ENCODE results near the gene CELF1. TPM values are rescaled to one million over a fixed set of nuclear protein-coding genes. Genes with fewer than 3 reads are reported as not detected.
A peak's percentile ranks its signal among the peaks of the same experiment; 100 is the strongest.

CELF1 gene
- total and polyA plus RNA-seq, 2 of the 4 experiments (the other 2 are of a cell fraction): 63.3 to 135 TPM

GRCh38 chr11:47533690-47534151 lies 19.2 kb downstream of the CELF1 start:
- H3K56ac ChIP-seq (ENCODE audit: extremely low read depth, insufficient read depth, low read length): no peak overlapping the region
- DNase-seq (peak; percentile 86), ATAC-seq (ENCODE audit: low read depth) (peak; percentile 74)
- no peak overlapping the region for H3K14ac ChIP-seq (replicated peaks; ENCODE audit: low read depth, low read length)
- peaks cover 9% of the 10 kb centered on the region for H3K4me1 ChIP-seq (ENCODE audit: control insufficient read depth, insufficient read depth, low read length)
- no peak overlapping the region for H2BK5ac ChIP-seq (ENCODE audit: low read depth, low read length, poor library complexity, severe bottlenecking)
- ChIA-PET POLR2A (ENCODE audit: unreplicated experiment) (no interaction called here), CTCF (interaction anchor here (0.6 to 1.4 kb wide), 3 partner anchors 11 to 164 kb away, joined by 3 to 6 read pairs (median 5); no protein-coding TSS in a partner anchor)
- in situ Hi-C loops (cut with MboI; ENCODE audit: low sequenced_read_pairs) (no loop called here), intact Hi-C loops (cut with micrococcal nuclease) (loop anchor here (10.0 kb wide), 1 partner anchor 49 kb away; no protein-coding TSS in a partner anchor), dilution Hi-C loops (cut with HindIII; ENCODE audit: low sequenced_read_pairs, unreplicated experiment) (no loop called here)
- H2AK9ac ChIP-seq (replicated peaks; ENCODE audit: low read depth, low read length, poor library complexity): no peak overlapping the region
- H2AK5ac ChIP-seq (ENCODE audit: low read depth, low read length): no peak overlapping the region
- H3K27ac ChIP-seq (ENCODE audit: insufficient read depth, low read length): peak overlapping the region; percentile 5; the same call in 1 of the 2 replicates
- TF ChIP-seq CEBPB (IDR thresholded peaks at IDR 0.05; ENCODE audit: low read depth, low read length): peak; percentile 94
- no peak for TF ChIP-seq BHLHE40 (IDR thresholded peaks at IDR 0.05; ENCODE audit: low read depth, low read length)
- TF ChIP-seq USF2 (IDR thresholded peaks at IDR 0.05; ENCODE audit: low read depth, low read length): no peak
- no peak for TF ChIP-seq MAZ (IDR thresholded peaks at IDR 0.05; ENCODE audit: borderline replicate concordance, low read depth, low read length)
- TF ChIP-seq MXI1 (IDR thresholded peaks at IDR 0.05; ENCODE audit: borderline replicate concordance, low read depth, low read length): no peak
- TF ChIP-seq ELK1 (IDR thresholded peaks at IDR 0.05; ENCODE audit: borderline replicate concordance, low read depth, low read length): no peak
- H3K9me1 ChIP-seq (ENCODE audit: insufficient read depth, low read length): peaks cover 11% of the 10 kb centered on the region; the same call in 1 of the 2 replicates
- H2BK120ac ChIP-seq (ENCODE audit: low read depth, low read length): no peak overlapping the region
- no peak overlapping the region for H3K4me3 ChIP-seq (ENCODE audit: insufficient read depth, low read depth, low read length)
- H3K4me2 ChIP-seq (ENCODE audit: low read depth, low read length): no peak overlapping the region
- no peaks in the 10 kb centered on the region; the same call in none of the 2 replicates for H3K36me3 ChIP-seq (ENCODE audit: control insufficient read depth, insufficient read depth, low read length)
- H4K20me1 ChIP-seq (ENCODE audit: insufficient read depth, low read length): peaks cover 97% of the 10 kb centered on the region
- H3K9ac ChIP-seq (ENCODE audit: low read depth, low read length): no peak overlapping the region
- no peak overlapping the region for H2AFZ ChIP-seq (replicated peaks; ENCODE audit: low read length, poor library complexity)
- no peak overlapping the region for H4K5ac ChIP-seq (ENCODE audit: low read depth, low read length)
- H3K9me3 ChIP-seq (ENCODE audit: control insufficient read depth, insufficient read depth, low read length): no peaks in the 10 kb centered on the region
- H3K23ac ChIP-seq (ENCODE audit: low read depth, low read length): no peak overlapping the region
- no peaks in the 10 kb centered on the region for H3K27me3 ChIP-seq (ENCODE audit: control insufficient read depth, insufficient read depth, low read length)
- peaks cover 3 to 76% of the 10 kb centered on the region in 2 experiments for H3K79me1 ChIP-seq (ENCODE audit: low read depth in 1 of 2, low read length in 2 of 2)
- no peak overlapping the region for H4K8ac ChIP-seq (ENCODE audit: low read depth in 2 of 2, low read length in 2 of 2)
- H4K91ac ChIP-seq (ENCODE audit: insufficient read depth, low read depth, low read length): no peak overlapping the region
- BruUV-seq (replicated peaks): no TSS peak
- no peak overlapping the region for H2BK20ac ChIP-seq (ENCODE audit: low read depth, low read length)
- H3K4ac ChIP-seq (ENCODE audit: low read depth, low read length): no peak overlapping the region
- H3K18ac ChIP-seq (ENCODE audit: low read depth, low read length): no peak overlapping the region
- no CpG with 5 or more reads among the region's 2 CpGs for WGBS, 2 experiments (ENCODE audit: extremely low coverage in 2 of 2, insufficient read length in 1 of 2)
- H2BK15ac ChIP-seq (ENCODE audit: low read depth, low read length): no peak overlapping the region

All from IMR-90 (cell line).